A549 (cell line): ENCODE measurements around the gene GAS2L2. TPM values are rescaled to one million over a fixed set of nuclear protein-coding genes. Genes with fewer than 3 reads are reported as not detected.

Experiments used
- ATAC-seq, 2 experiments: fragments of 200-7000 bp in 1 of 2; fragments of >200 bp in 1 of 2; cut with Nextera tagmentation in 1 of 2; cut with Tn5 transposase in 1 of 2; 3 replicates each; pipeline versions ENCODE4 v1.8.0 to v1.9.1; 2018 to 2020; ENCODE audit warnings: mild to moderate bottlenecking in 1 of 2, moderate library complexity in 1 of 2
- CTCF ChIA-PET: fragments of 300-600 bp; sonication (Branson Sonifier 250); formaldehyde crosslinking; extraction: SDS; loops from one replicate; lab custom pipeline; 2021; ENCODE audit warnings: antibody characterized with exemption, inconsistent platforms; lab: Yijun Ruan, JAX
- POLR2A ChIA-PET: fragments of 350-600 bp; formaldehyde crosslinking; extraction: SDS; loops from one replicate; lab custom pipeline; 2021; ENCODE audit warnings: antibody characterized with exemption, inconsistent platforms; lab: Yijun Ruan, JAX
- DNase-seq, 2 experiments: peaks; one replicate each; pipeline versions ENCODE4 v3.0.0 to v3.0.0-alpha.2; 2011 to 2016; ENCODE audit warnings: low read depth in 1 of 2, low spot score in 1 of 2
- FAIRE-seq: peaks from 2 replicates; lab custom pipeline; 2011; peaks lifted over from hg19 to GRCh38; lab: Jason Lieb, UNC
- H3K27ac ChIP-seq, 2 experiments: fragments of >200 bp; sonication (Bioruptor Twin); formaldehyde crosslinking; 3 replicates each; pipeline ENCODE4 v1.5.1; 2016 to 2017
- H3K4me1 ChIP-seq: fragments of >200 bp; sonication (Bioruptor Twin); formaldehyde crosslinking; 3 replicates; pipeline ENCODE4 v1.6.1; 2016
- H3K4me2 ChIP-seq: fragments of >200 bp; sonication (Bioruptor Twin); formaldehyde crosslinking; 3 replicates; pipeline ENCODE4 v1.6.1; 2016
- H3K4me3 ChIP-seq: fragments of >200 bp; sonication (Bioruptor Twin); formaldehyde crosslinking; 3 replicates; pipeline ENCODE4 v1.5.1; 2016
- H3K9me3 ChIP-seq: fragments of >200 bp; sonication (Bioruptor Twin); formaldehyde crosslinking; 3 replicates; pipeline ENCODE4 v1.6.1; 2016
- CBX2 ChIP-seq: fragments of 200-600 bp; sonication (generic); IDR thresholded peaks from 2 replicates; pipeline ENCODE4 v1.6.1; 2016; ENCODE audit warnings: low read depth, mild to moderate bottlenecking, borderline replicate concordance
- CHD2 ChIP-seq: fragments of 150-350 bp; IDR thresholded peaks from 2 replicates; pipeline ENCODE4 v1.6.1; 2014; ENCODE audit warnings: low read length; ENCODE audit not compliant: partially characterized antibody
- EHF ChIP-seq: fragments of 250-450 bp; sonication (Bioruptor Pico); IDR thresholded peaks from 2 replicates; pipeline ENCODE4 v1.5.0; 2020; ENCODE audit warnings: mild to moderate bottlenecking
- EHMT2 ChIP-seq: fragments of 200-600 bp; sonication (generic); IDR thresholded peaks from 2 replicates; pipeline ENCODE4 v1.6.1; 2016; ENCODE audit warnings: antibody characterized with exemption, low read depth, mild to moderate bottlenecking, moderate library complexity
- EP300 ChIP-seq, 2 experiments: fragments of >200 bp; sonication (Bioruptor Twin); formaldehyde crosslinking; IDR thresholded peaks; 2 replicates in 1 of 2; 3 replicates in 1 of 2; pipeline ENCODE4 v1.6.1; 2016 to 2017
- FOSB ChIP-seq: fragments of 250-450 bp; sonication (Bioruptor Pico); IDR thresholded peaks from 2 replicates; pipeline ENCODE4 v1.5.0; 2020; ENCODE audit warnings: mild to moderate bottlenecking, moderate library complexity
- GATA3 ChIP-seq: IDR thresholded peaks from 2 replicates; pipeline ENCODE4 v1.6.1; 2012; ENCODE audit warnings: borderline replicate concordance
- HEYL ChIP-seq: fragments of 250-450 bp; sonication (Bioruptor Pico); IDR thresholded peaks from 2 replicates; pipeline ENCODE4 v1.8.0; 2021; ENCODE audit warnings: mild to moderate bottlenecking, moderate library complexity
- HOXB13 ChIP-seq: fragments of 250-450 bp; sonication (Bioruptor Pico); IDR thresholded peaks from 2 replicates; pipeline ENCODE4 v1.5.0; 2020; ENCODE audit warnings: low read depth, mild to moderate bottlenecking, moderate library complexity
- JUN ChIP-seq, 2 experiments: fragments of >200 bp; sonication (Bioruptor Twin); formaldehyde crosslinking; IDR thresholded peaks; 2 replicates in 1 of 2; 3 replicates in 1 of 2; pipeline ENCODE4 v1.6.1; 2016 to 2017
- MYC ChIP-seq: IDR thresholded peaks from 2 replicates; pipeline ENCODE4 v1.6.1; 2012; ENCODE audit warnings: mild to moderate bottlenecking, inconsistent platforms, low read length, improper control_type of control experiment, borderline replicate concordance
- NR3C1 ChIP-seq: fragments of >200 bp; sonication (Bioruptor Twin); formaldehyde crosslinking; IDR thresholded peaks from 3 replicates; pipeline ENCODE4 v1.6.1; 2017
- POLR2AphosphoS2 ChIP-seq: conservative IDR thresholded peaks from 2 replicates; pipeline ENCODE4 v1.6.1; 2012; ENCODE audit warnings: low read length, improper control_type of control experiment, inconsistent platforms
- RARB ChIP-seq: fragments of 250-450 bp; sonication (Bioruptor Pico); IDR thresholded peaks from 2 replicates; pipeline ENCODE4 v1.8.0; 2021; ENCODE audit warnings: mild to moderate bottlenecking, moderate library complexity
- RCOR1 ChIP-seq: fragments of 150-350 bp; IDR thresholded peaks from 2 replicates; pipeline ENCODE4 v1.6.1; 2014; ENCODE audit warnings: antibody characterized with exemption, low read length, low read depth
- RFX5 ChIP-seq: fragments of 450-650 bp; IDR thresholded peaks from 2 replicates; pipeline ENCODE4 v1.7.1; 2014; ENCODE audit warnings: antibody characterized with exemption, mild to moderate bottlenecking, moderate library complexity
- RNF2 ChIP-seq: fragments of 200-600 bp; sonication (generic); IDR thresholded peaks from 2 replicates; pipeline ENCODE4 v1.6.1; 2016; ENCODE audit warnings: low read depth, mild to moderate bottlenecking, antibody characterized with exemption, moderate library complexity, borderline replicate concordance
- TFCP2L1 ChIP-seq: fragments of 250-450 bp; sonication (Bioruptor Pico); IDR thresholded peaks from 2 replicates; pipeline ENCODE4 v1.5.0; 2021; ENCODE audit warnings: mild to moderate bottlenecking
- WGBS: methylation state at CpG from one replicate; pipeline ENCODE4 v1.1.6; 2017; ENCODE audit errors: missing lambda C conversion rate; 5-methylcytosine and 5-hydroxymethylcytosine counted together
- polyA plus RNA-seq, 4 experiments: library from polyadenylated mRNA; depleted of rRNA in 3 of 4; stranded (reverse); fragments of >200 nt; fragmentation: RNase III in 1 of 4; extraction: RNeasy Plus Mini Kit Qiagen cat#74134 plus additional on column Dnase treatment in 1 of 4; gene quantifications; 2 replicates in 3 of 4; 3 replicates in 1 of 4; pipeline ENCODE4 v1.2.3, GENCODE V29; 2011 to 2017
- TF ChIP-seq, protein P1 (sequence below): IDR thresholded peaks from 2 replicates; pipeline ENCODE4 v1.6.1; 2012
- TF ChIP-seq, protein P2 (sequence below): IDR thresholded peaks from 2 replicates; pipeline ENCODE4 v1.6.1; 2012; ENCODE audit warnings: low read depth, borderline replicate concordance
- TF ChIP-seq, protein P3 (sequence below): fragments of >200 bp; sonication (Bioruptor Twin); formaldehyde crosslinking; IDR thresholded peaks from 3 replicates; pipeline ENCODE4 v1.5.1; 2016
- TF ChIP-seq, protein P4 (sequence below): fragments of 200-600 bp; sonication (generic); IDR thresholded peaks from 2 replicates; pipeline ENCODE4 v1.6.1; 2016; ENCODE audit warnings: antibody characterized with exemption, mild to moderate bottlenecking, moderate library complexity
- TF ChIP-seq, protein P5 (sequence below): IDR thresholded peaks from 2 replicates; pipeline ENCODE4 v1.6.1; 2012
- TF ChIP-seq, protein P6 (sequence below): fragments of >200 bp; sonication (Bioruptor Twin); formaldehyde crosslinking; IDR thresholded peaks from 2 replicates; pipeline ENCODE4 v1.6.1; 2016

GAS2L2 gene
- polyA plus RNA-seq, 2 of the 4 experiments (the other 2 are of a cell fraction) = 0.06 to 0.15 TPM

DNA sequence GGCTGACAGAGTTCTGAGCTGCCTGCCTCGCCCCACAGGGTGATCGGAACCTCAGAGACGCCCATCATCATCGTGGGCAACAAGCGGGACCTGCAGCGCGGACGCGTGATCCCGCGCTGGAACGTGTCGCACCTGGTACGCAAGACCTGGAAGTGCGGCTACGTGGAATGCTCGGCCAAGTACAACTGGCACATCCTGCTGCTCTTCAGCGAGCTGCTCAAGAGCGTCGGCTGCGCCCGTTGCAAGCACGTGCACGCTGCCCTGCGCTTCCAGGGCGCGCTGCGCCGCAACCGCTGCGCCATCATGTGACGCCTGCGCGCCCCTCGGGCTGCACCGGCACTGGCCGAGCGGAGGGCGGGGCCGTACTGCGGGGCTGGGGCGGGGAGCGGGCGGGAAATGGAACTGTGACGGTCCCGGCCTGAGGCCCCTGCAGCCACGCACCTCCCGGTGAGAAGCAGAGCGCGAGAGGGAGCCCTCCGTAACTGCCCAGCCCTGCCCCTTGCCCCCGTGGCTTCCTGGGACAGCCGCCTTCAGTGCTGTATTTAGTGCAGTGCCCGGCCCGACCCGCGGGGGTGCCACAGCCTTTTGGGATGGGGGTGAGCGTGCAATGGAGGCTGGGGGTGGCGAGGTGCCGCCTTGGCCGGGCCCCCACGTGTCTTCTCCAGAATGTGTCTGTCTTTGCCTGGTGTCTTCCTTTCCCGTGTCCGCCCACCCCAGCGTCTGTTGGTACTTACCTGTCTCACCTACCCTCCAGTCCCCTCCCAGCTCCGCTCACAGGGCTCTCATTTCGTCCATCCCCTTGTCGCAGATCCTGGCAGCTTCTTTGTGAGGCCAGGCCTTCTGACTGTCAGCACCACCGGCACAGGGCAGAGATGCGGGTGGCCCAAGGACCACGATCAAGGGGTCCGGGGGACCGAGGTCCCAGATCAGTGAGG is 11.8 kb downstream of the GAS2L2 start:
- CTCF ChIA-PET = interaction anchor here (4.1 to 34.8 kb wide), 4 partner anchors 4 to 129 kb away, joined by 29 to 1116 read pairs (median 377); partner anchors contain the start of genes C17orf50, GAS2L2 and RASL10B
- Histone ChIP-seq H3K4me2 (peak overlapping the region; percentile 89), H3K4me1 (peaks cover 6% of the 10 kb centered on the region; the same call in 1 of the 3 replicates), H3K4me3 (peak overlapping the region; percentile 39), H3K27ac (no peak overlapping the region), H3K9me3 (no peaks in the 10 kb centered on the region)
- FAIRE-seq (no peak), DNase-seq (no peak), ATAC-seq (peak; percentile 54 to 67)
- POLR2A ChIA-PET = no interaction called here
- TF ChIP-seq, protein P1, sequence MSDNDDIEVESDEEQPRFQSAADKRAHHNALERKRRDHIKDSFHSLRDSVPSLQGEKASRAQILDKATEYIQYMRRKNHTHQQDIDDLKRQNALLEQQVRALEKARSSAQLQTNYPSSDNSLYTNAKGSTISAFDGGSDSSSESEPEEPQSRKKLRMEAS = peak; percentile 80
- no peak for TF ChIP-seq NR3C1
- TF ChIP-seq, protein P2, sequence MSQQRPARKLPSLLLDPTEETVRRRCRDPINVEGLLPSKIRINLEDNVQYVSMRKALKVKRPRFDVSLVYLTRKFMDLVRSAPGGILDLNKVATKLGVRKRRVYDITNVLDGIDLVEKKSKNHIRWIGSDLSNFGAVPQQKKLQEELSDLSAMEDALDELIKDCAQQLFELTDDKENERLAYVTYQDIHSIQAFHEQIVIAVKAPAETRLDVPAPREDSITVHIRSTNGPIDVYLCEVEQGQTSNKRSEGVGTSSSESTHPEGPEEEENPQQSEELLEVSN = peak; percentile 74
- WGBS = 39% methylated on average over 64 of the region's 73 CpGs

DNA sequence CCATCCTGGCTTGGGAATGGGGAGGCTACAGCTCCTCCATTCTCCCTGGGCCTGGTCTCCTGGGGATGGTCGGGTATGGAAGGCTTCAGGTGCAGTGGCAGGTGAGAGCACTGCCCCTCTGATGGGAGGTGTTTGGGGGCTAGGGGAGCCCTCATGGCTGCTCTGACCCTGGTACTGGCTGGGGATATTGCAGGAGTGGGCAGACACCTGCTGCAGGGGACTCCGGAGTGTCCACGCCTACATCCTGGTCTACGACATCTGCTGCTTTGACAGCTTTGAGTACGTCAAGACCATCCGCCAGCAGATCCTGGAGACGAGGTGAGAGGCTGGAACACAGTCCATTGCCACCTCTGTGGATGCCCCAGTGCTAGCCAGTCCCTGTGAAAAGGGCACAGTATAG is 12.8 kb downstream of the GAS2L2 start:
- Histone ChIP-seq H3K27ac (no peak overlapping the region), H3K9me3 (no peaks in the 10 kb centered on the region), H3K4me2 (no peak overlapping the region), H3K4me3 (no peak overlapping the region), H3K4me1 (peaks cover 6% of the 10 kb centered on the region; the same call in 1 of the 3 replicates)
- TF ChIP-seq HEYL (no peak), EHF (CRISPR knock-in tag) (no peak), NR3C1 (no peak), CBX2 (no peak), TFCP2L1 (no peak), GATA3 (no peak), RFX5 (no peak), RARB (CRISPR knock-in tag) (no peak)
- 78% methylated on average over 7 of the region's 7 CpGs for WGBS
- ATAC-seq (0 out of 6 replicates have a peak, but pooled peaks of 1 of the 2 experiments have one; percentile 3), DNase-seq (no peak), FAIRE-seq (no peak)
- ChIA-PET CTCF (interaction anchor here (0.9 to 34.8 kb wide), 7 partner anchors 5 to 175 kb away, joined by 4 to 1116 read pairs (median 29); partner anchors contain the start of genes C17orf50, GAS2L2 and RASL10B), POLR2A (no interaction called here)

DNA sequence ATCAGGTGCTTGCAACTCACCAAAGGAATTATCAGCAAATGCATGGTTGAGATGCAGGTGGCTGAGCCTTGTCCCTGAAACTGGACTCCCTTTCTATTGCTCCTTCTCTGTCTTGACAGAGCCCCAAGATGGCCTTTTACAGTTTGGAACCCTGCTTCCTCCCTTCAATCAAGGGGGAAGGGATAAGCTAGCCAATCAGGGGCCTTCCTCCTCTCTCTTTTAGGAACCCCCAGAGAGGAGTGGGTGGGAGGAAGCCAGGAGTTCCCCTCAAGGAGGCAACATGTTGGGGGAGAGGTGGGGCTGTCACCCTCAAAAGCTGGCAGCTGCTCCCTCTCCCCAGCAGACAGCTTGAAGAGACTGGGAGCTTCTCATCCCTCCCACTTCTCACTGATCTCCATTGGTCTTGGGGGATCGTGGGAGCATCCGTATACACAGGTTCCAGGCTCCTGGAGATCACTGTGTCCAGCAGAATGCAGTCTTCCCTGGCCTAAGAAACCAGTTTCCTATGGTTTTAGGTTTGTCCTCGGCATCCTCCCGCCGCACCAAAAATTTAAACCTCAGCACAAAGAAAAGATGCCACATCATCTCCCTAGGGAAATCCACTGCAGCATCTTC is 14.4 kb downstream of the GAS2L2 start:
- H3K4me3 ChIP-seq = no peak overlapping the region
- H3K4me2 ChIP-seq = no peak overlapping the region
- H3K4me1 ChIP-seq = peaks cover 6% of the 10 kb centered on the region; the same call in 1 of the 3 replicates
- H3K9me3 ChIP-seq = no peaks in the 10 kb centered on the region
- FAIRE-seq (no peak), ATAC-seq (no peak), DNase-seq (no peak)
- 68% methylated on average over 5 of the region's 5 CpGs for WGBS
- TF ChIP-seq CHD2 = no peak
- TF ChIP-seq FOSB (CRISPR knock-in tag) = no peak
- no peak for TF ChIP-seq POLR2AphosphoS2
- TF ChIP-seq JUN (IDR thresholded peaks at IDR 0.05) = no peak
- TF ChIP-seq, protein P3, sequence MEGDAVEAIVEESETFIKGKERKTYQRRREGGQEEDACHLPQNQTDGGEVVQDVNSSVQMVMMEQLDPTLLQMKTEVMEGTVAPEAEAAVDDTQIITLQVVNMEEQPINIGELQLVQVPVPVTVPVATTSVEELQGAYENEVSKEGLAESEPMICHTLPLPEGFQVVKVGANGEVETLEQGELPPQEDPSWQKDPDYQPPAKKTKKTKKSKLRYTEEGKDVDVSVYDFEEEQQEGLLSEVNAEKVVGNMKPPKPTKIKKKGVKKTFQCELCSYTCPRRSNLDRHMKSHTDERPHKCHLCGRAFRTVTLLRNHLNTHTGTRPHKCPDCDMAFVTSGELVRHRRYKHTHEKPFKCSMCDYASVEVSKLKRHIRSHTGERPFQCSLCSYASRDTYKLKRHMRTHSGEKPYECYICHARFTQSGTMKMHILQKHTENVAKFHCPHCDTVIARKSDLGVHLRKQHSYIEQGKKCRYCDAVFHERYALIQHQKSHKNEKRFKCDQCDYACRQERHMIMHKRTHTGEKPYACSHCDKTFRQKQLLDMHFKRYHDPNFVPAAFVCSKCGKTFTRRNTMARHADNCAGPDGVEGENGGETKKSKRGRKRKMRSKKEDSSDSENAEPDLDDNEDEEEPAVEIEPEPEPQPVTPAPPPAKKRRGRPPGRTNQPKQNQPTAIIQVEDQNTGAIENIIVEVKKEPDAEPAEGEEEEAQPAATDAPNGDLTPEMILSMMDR = no peak
- no peak for TF ChIP-seq EHMT2
- TF ChIP-seq EP300 (IDR thresholded peaks at IDR 0.05) = no peak
- TF ChIP-seq MYC = no peak
- TF ChIP-seq RCOR1 = no peak
- TF ChIP-seq, protein P4, sequence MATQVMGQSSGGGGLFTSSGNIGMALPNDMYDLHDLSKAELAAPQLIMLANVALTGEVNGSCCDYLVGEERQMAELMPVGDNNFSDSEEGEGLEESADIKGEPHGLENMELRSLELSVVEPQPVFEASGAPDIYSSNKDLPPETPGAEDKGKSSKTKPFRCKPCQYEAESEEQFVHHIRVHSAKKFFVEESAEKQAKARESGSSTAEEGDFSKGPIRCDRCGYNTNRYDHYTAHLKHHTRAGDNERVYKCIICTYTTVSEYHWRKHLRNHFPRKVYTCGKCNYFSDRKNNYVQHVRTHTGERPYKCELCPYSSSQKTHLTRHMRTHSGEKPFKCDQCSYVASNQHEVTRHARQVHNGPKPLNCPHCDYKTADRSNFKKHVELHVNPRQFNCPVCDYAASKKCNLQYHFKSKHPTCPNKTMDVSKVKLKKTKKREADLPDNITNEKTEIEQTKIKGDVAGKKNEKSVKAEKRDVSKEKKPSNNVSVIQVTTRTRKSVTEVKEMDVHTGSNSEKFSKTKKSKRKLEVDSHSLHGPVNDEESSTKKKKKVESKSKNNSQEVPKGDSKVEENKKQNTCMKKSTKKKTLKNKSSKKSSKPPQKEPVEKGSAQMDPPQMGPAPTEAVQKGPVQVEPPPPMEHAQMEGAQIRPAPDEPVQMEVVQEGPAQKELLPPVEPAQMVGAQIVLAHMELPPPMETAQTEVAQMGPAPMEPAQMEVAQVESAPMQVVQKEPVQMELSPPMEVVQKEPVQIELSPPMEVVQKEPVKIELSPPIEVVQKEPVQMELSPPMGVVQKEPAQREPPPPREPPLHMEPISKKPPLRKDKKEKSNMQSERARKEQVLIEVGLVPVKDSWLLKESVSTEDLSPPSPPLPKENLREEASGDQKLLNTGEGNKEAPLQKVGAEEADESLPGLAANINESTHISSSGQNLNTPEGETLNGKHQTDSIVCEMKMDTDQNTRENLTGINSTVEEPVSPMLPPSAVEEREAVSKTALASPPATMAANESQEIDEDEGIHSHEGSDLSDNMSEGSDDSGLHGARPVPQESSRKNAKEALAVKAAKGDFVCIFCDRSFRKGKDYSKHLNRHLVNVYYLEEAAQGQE = no peak
- TF ChIP-seq, protein P5, sequence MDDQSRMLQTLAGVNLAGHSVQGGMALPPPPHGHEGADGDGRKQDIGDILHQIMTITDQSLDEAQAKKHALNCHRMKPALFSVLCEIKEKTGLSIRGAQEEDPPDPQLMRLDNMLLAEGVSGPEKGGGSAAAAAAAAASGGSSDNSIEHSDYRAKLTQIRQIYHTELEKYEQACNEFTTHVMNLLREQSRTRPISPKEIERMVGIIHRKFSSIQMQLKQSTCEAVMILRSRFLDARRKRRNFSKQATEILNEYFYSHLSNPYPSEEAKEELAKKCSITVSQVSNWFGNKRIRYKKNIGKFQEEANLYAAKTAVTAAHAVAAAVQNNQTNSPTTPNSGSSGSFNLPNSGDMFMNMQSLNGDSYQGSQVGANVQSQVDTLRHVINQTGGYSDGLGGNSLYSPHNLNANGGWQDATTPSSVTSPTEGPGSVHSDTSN = no peak
- TF ChIP-seq, protein P6, sequence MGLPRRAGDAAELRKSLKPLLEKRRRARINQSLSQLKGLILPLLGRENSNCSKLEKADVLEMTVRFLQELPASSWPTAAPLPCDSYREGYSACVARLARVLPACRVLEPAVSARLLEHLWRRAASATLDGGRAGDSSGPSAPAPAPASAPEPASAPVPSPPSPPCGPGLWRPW = no peak
- no peak for TF ChIP-seq NR3C1
- TF ChIP-seq HOXB13 (CRISPR knock-in tag) = no peak
- no peak for TF ChIP-seq RNF2
- ChIA-PET CTCF (interaction anchor here (1.4 to 34.8 kb wide), 7 partner anchors 7 to 204 kb away, joined by 3 to 1116 read pairs (median 29); partner anchors contain the start of genes C17orf50, GAS2L2 and RASL10B), POLR2A (no interaction called here)
- H3K27ac ChIP-seq = no peak overlapping the region
